T-cell (primary cell): ENCODE results near the gene BMP5. TPM values are rescaled to one million over a fixed set of nuclear protein-coding genes. Genes with fewer than 3 reads are reported as not detected.

Experiments
- ATAC-seq, 4 experiments: fragments of 200-7000 bp in 3 of 4; fragments of 150-1000 bp in 1 of 4; cut with Tn5 transposase; replicated peaks in 1 of 4; 1 replicate in 3 of 4; 2 replicates in 1 of 4; pipeline ENCODE4 v1.10.0; 2021; ENCODE audit warnings: moderate library complexity in 3 of 4, mild to moderate bottlenecking in 2 of 4, moderate number of reproducible peaks in 1 of 4
- CTCF ChIA-PET, 2 donors: fragments of 300-600 bp; sonication (Branson Sonifier 250); formaldehyde crosslinking; loops; one replicate each; lab custom pipeline; 2022; ENCODE audit warnings: antibody characterized with exemption in 2 of 2; lab: Charles Lee
- POLR2A ChIA-PET, 2 donors: fragments of 300-600 bp; sonication (Branson Sonifier 250); formaldehyde crosslinking; loops; one replicate each; lab custom pipeline; 2022; ENCODE audit warnings: antibody characterized with exemption in 2 of 2; lab: Charles Lee
- DNase-seq, 35 experiments: peaks; one replicate each; pipeline versions ENCODE4 v3.0.0 to v3.0.0-alpha.2; 2013 to 2023
- H3K27ac ChIP-seq: one replicate; pipeline ENCODE4 v1.5.1; 2013; ENCODE audit warnings: low read length
- H3K27me3 ChIP-seq, 2 experiments: replicated peaks in 1 of 2; 1 replicate in 1 of 2; 2 replicates in 1 of 2; pipeline versions ENCODE4 v1.6.1 to v1.7.0; 2013; ENCODE audit warnings: low read length in 1 of 2, mixed read lengths in 1 of 2; ENCODE audit not compliant: control insufficient read depth in 2 of 2, insufficient read depth in 2 of 2; ENCODE audit errors: extremely low read depth in 1 of 2
- H3K36me3 ChIP-seq, 2 donors: 1 replicate in 1 of 2; 2 replicates in 1 of 2; pipeline versions ENCODE4 v1.6.1 to v1.7.0; 2013; ENCODE audit warnings: low read length in 1 of 2; ENCODE audit not compliant: control insufficient read depth in 2 of 2, insufficient read depth in 1 of 2; ENCODE audit errors: extremely low read depth in 1 of 2
- H3K4me1 ChIP-seq, 2 experiments: 1 replicate in 1 of 2; 2 replicates in 1 of 2; pipeline versions ENCODE4 v1.6.1 to v1.7.0; 2013; ENCODE audit warnings: low read length in 2 of 2, mixed read lengths in 1 of 2; ENCODE audit not compliant: insufficient read depth in 2 of 2, control insufficient read depth in 1 of 2; ENCODE audit errors: extremely low read depth in 1 of 2
- H3K4me3 ChIP-seq, 2 donors: 1 replicate in 1 of 2; 2 replicates in 1 of 2; pipeline versions ENCODE4 v1.5.1 to v1.7.0; 2013; ENCODE audit warnings: mild to moderate bottlenecking in 2 of 2, low read length in 1 of 2, moderate library complexity in 1 of 2; ENCODE audit not compliant: control insufficient read depth in 1 of 2; ENCODE audit errors: extremely low read depth in 1 of 2
- H3K9me3 ChIP-seq: 2 replicates; pipeline ENCODE4 v1.7.0; 2013
- H3K27ac Mint-ChIP-seq, 2 donors: one replicate each; pipeline ENCODE4 v1.8.0; 2020 to 2021; ENCODE audit warnings: mild to moderate bottlenecking in 2 of 2, mixed read lengths in 2 of 2
- H3K27me3 Mint-ChIP-seq, 2 donors: one replicate each; pipeline ENCODE4 v1.8.0; 2021 to 2022; ENCODE audit warnings: mixed read lengths in 2 of 2
- H3K36me3 Mint-ChIP-seq: one replicate; pipeline ENCODE4 v1.8.0; 2021; ENCODE audit warnings: mixed read lengths
- H3K4me1 Mint-ChIP-seq, 3 donors: one replicate each; pipeline ENCODE4 v1.8.0; 2020 to 2022; ENCODE audit warnings: mixed read lengths in 3 of 3, mild to moderate bottlenecking in 1 of 3
- H3K4me3 Mint-ChIP-seq, 3 donors: one replicate each; pipeline ENCODE4 v1.8.0; 2020 to 2022; ENCODE audit warnings: mild to moderate bottlenecking in 3 of 3, mixed read lengths in 3 of 3, moderate library complexity in 3 of 3
- H3K9me3 Mint-ChIP-seq, 3 donors: one replicate each; pipeline ENCODE4 v1.8.0; 2020 to 2022; ENCODE audit warnings: mixed read lengths in 3 of 3
- WGBS: methylation state at CpG from one replicate; pipeline ENCODE4 v1.1.5; 2013; ENCODE audit warnings: missing lambda C conversion rate; ENCODE audit not compliant: insufficient coverage; 5-methylcytosine and 5-hydroxymethylcytosine counted together
- total RNA-seq, 35 experiments: library from RNA in 6 of 35; stranded (reverse) in 6 of 35; fragments of 120-200 nt in 1 of 35; gene quantifications; one replicate each; pipeline versions ENCODE4 v1.2.1 to v1.2.4 and lab custom pipeline; 2013 to 2026

Gene BMP5
- total RNA-seq, 5 donors from 2014 or later (not counting 1 experiment from before 2014, with no cell fraction given), result not detected

GRCh38 chr6:55897346-55897745 is 22.0 kb upstream of the BMP5 start:
- H3K36me3 ChIP-seq, result no peaks in the 10 kb centered on the region
- no peak overlapping the region for H3K27ac ChIP-seq
- no peaks in the 10 kb centered on the region for H3K27me3 ChIP-seq
- ATAC-seq (no peak), DNase-seq (no peak)
- H3K4me3 ChIP-seq, result no peak overlapping the region
- H3K9me3 ChIP-seq, result no peaks in the 10 kb centered on the region
- 93% methylated on average over 2 of the region's 2 CpGs for WGBS
- POLR2A ChIA-PET, result no interaction called here
- Mint-ChIP-seq H3K4me3 (no peak overlapping the region), H3K4me1 (no peaks in the 10 kb centered on the region), H3K9me3 (peaks cover 3 to 13% (median 4%) of the 10 kb centered on the region in 3 donors), H3K27ac (no peak overlapping the region), H3K36me3 (no peaks in the 10 kb centered on the region), H3K27me3 (no peaks in the 10 kb centered on the region)
- CTCF ChIA-PET, result no interaction called here
- H3K4me1 ChIP-seq, result no peaks in the 10 kb centered on the region

DNA sequence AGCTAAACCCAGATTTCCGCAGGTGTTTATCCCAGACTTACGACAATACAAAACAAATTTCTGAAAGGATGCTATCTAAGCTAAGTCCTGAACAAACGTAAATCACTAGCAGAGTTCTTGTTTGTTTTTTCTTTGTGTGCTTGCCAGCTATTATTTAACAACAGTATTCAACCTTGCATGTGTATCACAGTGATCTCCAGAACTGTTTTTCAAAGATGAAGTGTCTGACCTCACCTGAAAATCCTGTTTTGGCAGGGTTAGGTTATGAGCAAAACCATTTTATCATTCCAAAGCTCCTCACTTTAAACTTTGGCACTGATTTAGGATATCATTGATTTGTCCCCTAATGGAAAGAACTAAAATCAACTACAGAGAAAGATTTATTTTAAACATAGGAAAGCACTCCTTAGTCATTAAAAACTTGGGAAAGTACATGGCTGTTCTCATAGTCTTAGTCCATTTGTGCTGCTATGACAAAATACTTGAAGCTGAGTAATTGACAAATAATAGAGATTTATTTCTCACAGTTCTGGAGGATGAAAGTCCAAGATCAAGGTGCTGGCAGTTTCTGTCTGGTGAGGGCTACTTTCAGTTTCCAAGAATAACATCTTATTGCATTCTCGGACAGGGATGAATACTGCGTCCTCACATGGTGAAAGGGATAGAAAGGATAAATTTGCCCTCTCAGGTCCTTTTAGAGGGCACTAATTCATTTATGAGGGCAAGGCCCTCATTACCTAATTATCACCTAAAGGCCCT is 20.8 kb upstream of the BMP5 start:
- H3K9me3 Mint-ChIP-seq, result peaks cover 4 to 13% (median 6%) of the 10 kb centered on the region in 3 donors
- DNase-seq (no peak), ATAC-seq (no peak)
- ChIA-PET POLR2A (no interaction called here), CTCF (no interaction called here)
- H3K4me1 ChIP-seq, result no peaks in the 10 kb centered on the region
- no peaks in the 10 kb centered on the region for H3K27me3 ChIP-seq
- H3K4me3 Mint-ChIP-seq, result no peak overlapping the region
- H3K4me3 ChIP-seq, result no peak overlapping the region
- H3K36me3 Mint-ChIP-seq, result no peaks in the 10 kb centered on the region
- H3K9me3 ChIP-seq, result no peaks in the 10 kb centered on the region
- H3K27ac ChIP-seq, result no peak overlapping the region
- 81% methylated on average over 3 of the region's 5 CpGs for WGBS
- no peaks in the 10 kb centered on the region for H3K27me3 Mint-ChIP-seq
- H3K27ac Mint-ChIP-seq, result no peak overlapping the region
- no peaks in the 10 kb centered on the region for H3K4me1 Mint-ChIP-seq
- no peaks in the 10 kb centered on the region for H3K36me3 ChIP-seq

- POLR2A ChIA-PET, result no interaction called here
- ATAC-seq (no peak), DNase-seq (no peak)
- Mint-ChIP-seq H3K27ac (no peak overlapping the region), H3K36me3 (no peaks in the 10 kb centered on the region), H3K27me3 (no peaks in the 10 kb centered on the region), H3K4me1 (no peaks in the 10 kb centered on the region), H3K9me3 (peaks cover 4 to 13% (median 6%) of the 10 kb centered on the region in 3 donors), H3K4me3 (no peak overlapping the region)
- no peaks in the 10 kb centered on the region for H3K36me3 ChIP-seq
- no peaks in the 10 kb centered on the region for H3K9me3 ChIP-seq
- 67% methylated on average over 1 of the region's 4 CpGs for WGBS
- CTCF ChIA-PET, result interaction anchor here in 1 of 2 donors (0.6 kb wide), 1 partner anchor 1639 kb away, joined by 5 read pairs; no protein-coding TSS in a partner anchor
- H3K4me3 ChIP-seq, result no peak overlapping the region
- no peaks in the 10 kb centered on the region for H3K4me1 ChIP-seq
- no peaks in the 10 kb centered on the region for H3K27me3 ChIP-seq
- no peak overlapping the region for H3K27ac ChIP-seq
Observed at GRCh38 chr6:55892749-55893357, 17.5 kb upstream of the BMP5 start.

DNA sequence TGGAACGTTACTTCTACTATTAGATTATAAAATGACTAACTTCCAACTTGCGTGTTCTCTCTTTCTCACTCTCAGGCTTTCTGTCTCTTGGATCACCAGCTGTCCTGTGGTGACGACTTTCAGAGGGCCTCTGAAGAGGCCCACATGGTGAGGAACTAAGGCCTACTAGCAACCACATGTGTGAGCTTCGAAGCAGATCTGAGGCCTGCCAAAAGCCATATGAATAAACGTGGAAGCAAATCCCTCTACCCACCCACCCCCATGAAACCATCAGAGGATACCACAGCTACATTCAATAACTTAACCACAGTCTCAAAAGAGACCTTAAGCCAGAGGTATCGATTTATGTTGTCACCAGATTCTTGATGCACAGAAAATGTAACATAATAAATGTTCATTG is 13.5 kb upstream of the BMP5 start:
- no peak overlapping the region for H3K27ac Mint-ChIP-seq
- H3K4me3 Mint-ChIP-seq, result no peak overlapping the region
- ATAC-seq (no peak), DNase-seq (no peak)
- POLR2A ChIA-PET, result no interaction called here
- Histone ChIP-seq H3K36me3 (no peaks in the 10 kb centered on the region), H3K4me1 (no peaks in the 10 kb centered on the region), H3K4me3 (no peak overlapping the region), H3K27me3 (no peaks in the 10 kb centered on the region), H3K9me3 (no peaks in the 10 kb centered on the region), H3K27ac (no peak overlapping the region)
- CTCF ChIA-PET, result no interaction called here
- H3K36me3 Mint-ChIP-seq, result no peaks in the 10 kb centered on the region
- WGBS, result 37% methylated on average over 2 of the region's 6 CpGs
- H3K9me3 Mint-ChIP-seq, result peaks cover 4 to 6% (median 6%) of the 10 kb centered on the region in 3 donors
- no peaks in the 10 kb centered on the region for H3K4me1 Mint-ChIP-seq
- no peaks in the 10 kb centered on the region for H3K27me3 Mint-ChIP-seq

DNA sequence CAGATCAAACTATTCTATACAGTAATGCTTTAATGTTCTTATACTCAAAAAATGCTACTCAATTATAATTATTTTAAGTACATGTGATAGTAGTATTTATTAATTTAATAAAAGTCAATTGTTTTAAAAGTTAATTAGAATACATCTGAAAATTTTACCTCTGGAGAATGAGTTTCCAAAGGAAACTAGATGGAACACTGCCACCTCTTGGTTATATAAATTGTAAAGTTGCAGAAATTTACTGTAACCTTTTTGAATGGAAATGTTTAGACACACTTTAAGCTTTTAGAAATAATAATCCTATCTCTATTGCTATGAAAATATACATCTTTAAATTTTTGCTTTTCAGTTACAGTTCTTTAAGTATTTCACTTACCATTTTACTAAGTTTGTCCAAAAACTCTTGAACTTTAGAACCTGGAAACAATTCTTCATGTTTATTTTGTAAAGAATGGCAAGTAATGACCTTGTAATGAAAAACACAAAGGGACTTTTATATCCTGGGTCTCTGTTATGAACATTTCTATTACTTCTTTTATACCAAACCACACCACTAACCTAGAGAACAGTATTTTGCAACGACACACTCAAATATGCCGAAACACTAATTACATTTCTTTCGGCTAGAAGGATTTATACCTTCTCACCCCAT is 10.9 kb upstream of the BMP5 start:
- H3K27me3 ChIP-seq, result no peaks in the 10 kb centered on the region
- Mint-ChIP-seq H3K4me3 (no peak overlapping the region), H3K27me3 (no peaks in the 10 kb centered on the region), H3K36me3 (no peaks in the 10 kb centered on the region), H3K9me3 (peaks cover 3 to 5% (median 4%) of the 10 kb centered on the region in 3 donors), H3K27ac (no peak overlapping the region), H3K4me1 (no peaks in the 10 kb centered on the region)
- H3K4me3 ChIP-seq, result no peak overlapping the region
- no peak overlapping the region for H3K27ac ChIP-seq
- no peaks in the 10 kb centered on the region for H3K4me1 ChIP-seq
- no peaks in the 10 kb centered on the region for H3K9me3 ChIP-seq
- DNase-seq (no peak), ATAC-seq (no peak)
- H3K36me3 ChIP-seq, result no peaks in the 10 kb centered on the region
- ChIA-PET POLR2A (no interaction called here), CTCF (no interaction called here)
- WGBS, result no CpG with 5 or more reads among the region's 3 CpGs

GRCh38 chr6:55882718-55883569 is 7.6 kb upstream of the BMP5 start:
- Histone ChIP-seq H3K4me1 (no peaks in the 10 kb centered on the region), H3K4me3 (no peak overlapping the region), H3K9me3 (no peaks in the 10 kb centered on the region), H3K27me3 (no peaks in the 10 kb centered on the region), H3K27ac (no peak overlapping the region), H3K36me3 (no peaks in the 10 kb centered on the region)
- peaks cover 3 to 8% (median 4%) of the 10 kb centered on the region in 3 donors for H3K9me3 Mint-ChIP-seq
- H3K36me3 Mint-ChIP-seq, result no peaks in the 10 kb centered on the region
- POLR2A ChIA-PET, result no interaction called here
- WGBS, result no CpG with 5 or more reads among the region's 1 CpG
- CTCF ChIA-PET, result no interaction called here
- no peak overlapping the region for H3K4me3 Mint-ChIP-seq
- no peaks in the 10 kb centered on the region for H3K27me3 Mint-ChIP-seq
- no peaks in the 10 kb centered on the region for H3K4me1 Mint-ChIP-seq
- no peak overlapping the region for H3K27ac Mint-ChIP-seq
- ATAC-seq (no peak), DNase-seq (no peak)
